Stimulated activated CD4-positive, alpha-beta T cell treated with anti-CD3 and anti-CD28 coated beads, Interleukin-2, amount 100 ng/mL, for 24 hours (primary cell): ENCODE data around the gene KRT7.

Experiments
- DNase-seq, 2 donors: peaks; one replicate each; pipeline ENCODE4 v3.0.0-alpha.2; 2020

KRT7 gene

DNA sequence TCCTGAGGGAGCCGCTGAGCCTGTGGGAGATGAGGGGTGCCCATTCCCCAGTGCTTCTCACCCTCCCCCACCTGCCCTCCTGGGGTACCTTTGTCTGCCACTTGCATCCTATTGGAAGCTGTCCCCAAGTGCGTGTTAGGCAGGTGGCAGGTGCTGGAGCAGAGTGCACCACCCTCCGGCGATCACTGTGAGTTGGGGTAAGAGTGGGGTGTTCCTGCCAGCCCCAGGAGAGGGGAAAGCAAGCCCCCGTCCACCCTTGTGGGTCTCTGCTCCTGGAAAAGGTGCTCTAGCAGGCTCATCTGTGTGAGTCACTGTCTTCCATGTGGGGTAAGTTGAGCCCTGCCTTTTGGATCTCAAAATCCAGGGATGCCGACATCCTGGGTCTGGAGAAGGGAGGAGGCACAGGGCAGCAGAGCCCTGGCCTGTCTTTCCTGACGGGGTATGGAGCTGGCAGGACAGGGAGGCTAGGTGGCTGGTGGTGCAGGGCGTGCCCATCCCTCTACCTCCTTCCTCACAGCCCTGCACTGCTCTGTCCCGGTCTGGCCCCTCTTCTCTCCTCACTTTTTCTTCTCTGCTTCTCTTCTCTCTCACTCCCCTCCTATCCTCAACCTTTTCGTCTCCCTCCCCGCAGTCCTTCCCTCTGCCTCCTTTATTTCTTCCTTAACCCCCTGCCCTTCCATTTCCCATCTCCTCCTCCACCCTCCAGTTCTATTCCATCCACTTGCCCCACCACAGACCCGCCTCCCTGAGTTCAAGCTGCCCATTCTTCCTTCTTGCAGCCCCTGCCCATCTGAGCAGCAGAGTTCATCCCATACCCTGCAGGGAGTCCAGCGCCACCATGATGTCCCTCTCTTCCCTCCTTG, 20.1 kb upstream of the KRT7 start:
- no peak for DNase-seq

DNA sequence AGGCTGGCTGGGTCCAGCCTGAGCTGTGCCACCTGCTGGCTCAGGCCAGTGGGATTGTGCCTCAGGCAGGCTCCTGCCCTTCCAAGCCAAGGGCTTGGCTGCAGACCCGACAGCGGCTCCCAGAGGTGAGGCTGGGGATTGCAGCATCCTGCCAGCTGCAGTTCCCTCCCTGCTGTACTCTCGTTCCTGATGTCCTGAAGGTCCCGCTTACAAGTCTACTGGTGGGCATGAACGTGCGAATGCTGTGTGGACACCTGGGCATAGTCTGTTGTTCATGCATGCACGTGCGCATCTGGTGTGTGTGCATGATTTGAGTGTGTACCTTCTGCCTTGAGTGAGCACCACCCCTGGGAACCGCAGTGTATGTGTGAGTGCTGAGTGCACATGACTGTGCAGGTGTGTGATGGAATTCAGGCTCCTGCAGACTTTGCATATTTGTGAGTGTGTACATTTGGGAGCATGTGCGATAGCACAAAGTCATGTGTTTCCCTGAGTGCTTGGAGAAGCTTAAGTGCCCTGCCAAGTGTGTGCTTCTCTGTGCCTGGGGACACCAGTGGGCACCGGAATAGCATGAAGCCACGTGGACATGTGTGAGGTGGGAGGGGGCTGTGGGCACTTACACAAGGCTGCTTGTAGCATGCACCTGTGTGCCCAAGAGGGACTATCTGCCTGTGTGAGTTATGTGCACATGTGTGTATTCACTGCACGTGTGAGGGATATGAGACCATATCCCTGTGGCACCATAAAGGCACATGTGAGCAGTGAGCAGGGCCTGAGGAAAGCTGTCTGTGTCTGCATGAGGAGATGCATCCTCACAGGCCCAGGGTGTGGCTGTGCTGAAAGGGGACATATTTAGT, 19.3 kb upstream of the KRT7 start:
- peak; percentile 65 to 73 for DNase-seq

DNA sequence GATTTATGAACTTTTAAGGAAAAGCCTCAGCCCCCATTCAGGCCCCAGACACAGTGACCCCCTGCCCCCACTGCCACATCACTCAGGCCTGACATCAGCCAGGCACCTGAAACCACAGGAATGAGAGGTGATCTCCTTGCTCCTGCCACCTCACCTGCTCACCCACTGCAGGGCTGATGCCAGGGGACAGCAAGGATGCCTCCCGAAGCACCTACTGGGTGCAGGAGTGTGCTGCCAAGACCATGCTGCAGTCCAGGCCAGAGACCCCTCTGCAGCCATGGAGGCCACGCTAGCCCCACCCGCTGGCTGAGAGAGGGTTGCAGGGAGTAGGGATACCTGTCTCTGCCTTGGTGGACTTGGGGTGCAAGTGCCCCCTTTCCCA, 18.6 kb upstream of the KRT7 start:
- no peak for DNase-seq

DNA sequence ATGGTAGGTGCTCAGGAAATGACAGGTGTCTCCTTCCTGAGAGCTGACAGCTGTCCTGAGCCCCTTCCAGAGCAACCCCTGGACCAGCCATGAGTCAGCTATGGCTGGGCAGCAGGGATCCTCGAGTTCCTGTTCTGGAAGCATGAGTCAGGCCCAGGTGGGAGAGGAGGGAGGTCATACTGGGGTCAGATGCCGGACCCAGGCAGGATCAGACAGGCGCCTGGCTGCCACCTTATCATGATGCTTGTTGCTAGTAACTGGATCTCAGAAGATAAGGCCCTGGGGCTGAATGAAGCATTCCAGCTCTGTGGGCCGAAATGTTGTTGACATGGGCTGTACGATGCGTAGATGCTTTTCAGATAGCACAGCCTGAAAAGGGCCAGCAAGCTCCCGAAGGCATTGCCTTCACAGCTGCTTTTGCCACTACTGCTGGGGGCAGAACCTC, 17.4 kb upstream of the KRT7 start:
- DNase-seq, result no peak

DNA sequence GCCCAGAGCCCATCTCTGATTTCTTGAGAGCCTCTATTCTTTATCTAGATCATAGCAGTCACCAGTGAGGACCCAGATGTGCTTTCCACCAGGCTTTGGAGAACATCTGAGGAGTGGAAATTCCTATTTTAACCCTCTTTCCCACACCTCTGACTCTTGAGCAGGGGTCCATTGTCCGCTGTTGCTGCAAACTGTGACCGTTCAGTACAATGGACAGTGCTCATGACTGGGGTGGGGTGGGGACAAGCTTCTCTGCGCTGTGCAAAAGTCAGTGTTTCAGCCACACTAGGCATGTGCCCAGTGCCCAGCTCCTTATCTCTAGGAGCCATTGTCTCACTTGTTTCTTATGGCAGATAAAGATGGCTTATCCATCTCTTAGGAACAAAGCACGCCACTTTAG, 16.9 kb upstream of the KRT7 start:
- DNase-seq, result no peak

DNA sequence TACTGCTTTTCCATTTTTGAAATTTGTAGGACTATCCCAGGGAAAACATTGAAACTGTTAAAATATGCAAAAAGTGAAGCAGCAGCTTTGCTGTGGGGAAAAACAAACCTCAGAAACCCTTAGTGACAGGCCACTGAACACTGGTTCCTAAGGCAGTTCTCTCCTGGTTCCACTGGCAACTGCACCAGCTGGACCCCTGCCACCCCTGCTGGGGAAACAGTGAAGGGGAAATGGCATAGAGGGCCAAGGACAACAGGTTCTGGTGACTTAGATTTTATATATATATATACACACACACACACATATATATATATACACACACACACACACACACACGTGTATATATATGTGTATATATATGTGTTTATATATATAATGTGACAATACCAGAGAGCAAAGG, 16.2 kb upstream of the KRT7 start:
- no peak for DNase-seq

DNA sequence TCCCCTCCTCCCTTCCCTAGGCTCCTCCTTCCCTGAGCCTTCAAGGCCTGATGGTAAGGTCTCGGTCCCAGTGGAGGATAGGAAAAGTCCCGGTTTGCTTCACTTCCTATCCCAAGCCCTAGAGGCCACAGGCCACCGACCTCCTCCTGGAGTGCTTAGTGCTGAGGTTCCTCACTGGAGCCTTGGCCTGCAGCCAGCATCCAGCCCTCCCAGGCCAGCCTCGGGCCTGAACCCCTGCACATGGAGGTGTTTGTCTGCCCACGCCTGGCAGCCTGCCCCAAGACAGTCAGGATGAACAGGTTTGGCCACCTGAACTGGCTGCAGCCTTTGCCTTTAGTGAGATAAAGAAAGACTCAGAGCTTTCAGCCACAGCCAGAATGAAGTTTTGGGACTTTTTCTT, 15.8 kb upstream of the KRT7 start:
- no peak for DNase-seq

DNA sequence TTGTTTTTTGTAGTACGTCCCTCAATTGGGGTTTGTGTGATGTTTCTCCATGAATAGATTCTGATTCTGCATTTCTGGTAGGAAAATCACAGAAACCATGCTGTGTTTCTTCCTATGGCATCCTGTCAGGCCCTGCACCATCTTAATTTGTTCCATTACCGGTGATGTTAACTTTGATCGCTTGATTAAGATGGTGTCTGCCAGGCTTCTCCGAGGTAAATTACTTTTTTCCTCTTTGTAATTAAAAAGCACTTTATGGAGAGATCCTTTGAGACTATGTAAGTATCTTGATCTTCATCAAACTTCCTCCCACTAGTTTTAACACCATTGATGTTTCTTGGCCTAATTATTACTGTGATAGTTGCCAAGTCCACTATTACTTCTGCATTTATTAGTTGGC, 15.0 kb upstream of the KRT7 start:
- DNase-seq, result no peak

DNA sequence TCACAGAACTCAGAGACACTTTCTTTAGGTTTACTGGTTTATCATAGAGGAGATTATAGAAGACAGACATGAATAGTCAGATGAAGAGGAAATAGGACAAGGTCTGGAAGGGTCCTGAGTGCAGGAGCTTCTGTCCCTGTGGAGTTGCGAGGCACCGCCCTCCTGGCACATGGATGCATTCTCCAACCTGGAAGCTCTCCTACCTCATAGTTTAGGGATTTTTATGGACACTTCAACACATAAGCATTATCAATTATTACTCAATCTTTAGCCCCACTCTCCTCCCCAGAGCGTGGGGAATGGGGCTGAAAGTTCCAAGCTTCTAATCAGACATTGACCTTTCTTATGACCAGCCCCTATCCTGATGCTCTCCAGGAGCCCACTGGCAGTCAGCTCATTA, 12.6 kb upstream of the KRT7 start:
- no peak for DNase-seq

DNA sequence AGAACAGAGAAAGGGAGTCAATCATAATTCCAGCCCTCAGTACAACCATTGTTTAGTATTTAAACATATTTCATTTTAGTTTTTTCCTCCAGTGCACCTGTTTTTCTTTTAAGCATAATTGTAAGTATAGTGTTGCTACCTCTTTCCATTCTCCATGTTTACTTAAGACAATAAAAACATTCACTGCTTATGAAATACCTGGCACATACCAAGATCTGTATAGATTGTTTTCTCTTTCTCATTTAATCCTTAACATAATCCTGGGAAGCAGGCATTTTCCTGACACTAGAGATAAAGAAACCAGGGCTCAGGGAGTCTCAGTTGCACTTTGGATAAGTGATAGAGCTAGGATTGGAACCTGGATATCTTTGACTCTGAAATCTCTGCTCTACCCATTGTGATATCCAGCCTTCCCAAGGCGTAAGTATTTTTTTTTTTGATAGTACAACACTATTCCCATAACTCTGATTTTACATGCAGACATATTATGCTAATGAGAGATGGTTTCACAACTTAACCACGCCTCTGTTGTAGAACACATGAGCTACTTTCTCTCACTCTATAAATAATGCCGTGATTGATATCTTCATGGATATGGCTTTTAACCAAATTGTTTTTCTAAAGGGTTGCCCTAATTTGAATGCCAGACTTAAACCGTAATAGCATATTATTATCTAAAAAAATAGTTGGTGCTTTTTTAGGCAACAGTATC, 11.8 kb upstream of the KRT7 start:
- DNase-seq, result no peak

DNA sequence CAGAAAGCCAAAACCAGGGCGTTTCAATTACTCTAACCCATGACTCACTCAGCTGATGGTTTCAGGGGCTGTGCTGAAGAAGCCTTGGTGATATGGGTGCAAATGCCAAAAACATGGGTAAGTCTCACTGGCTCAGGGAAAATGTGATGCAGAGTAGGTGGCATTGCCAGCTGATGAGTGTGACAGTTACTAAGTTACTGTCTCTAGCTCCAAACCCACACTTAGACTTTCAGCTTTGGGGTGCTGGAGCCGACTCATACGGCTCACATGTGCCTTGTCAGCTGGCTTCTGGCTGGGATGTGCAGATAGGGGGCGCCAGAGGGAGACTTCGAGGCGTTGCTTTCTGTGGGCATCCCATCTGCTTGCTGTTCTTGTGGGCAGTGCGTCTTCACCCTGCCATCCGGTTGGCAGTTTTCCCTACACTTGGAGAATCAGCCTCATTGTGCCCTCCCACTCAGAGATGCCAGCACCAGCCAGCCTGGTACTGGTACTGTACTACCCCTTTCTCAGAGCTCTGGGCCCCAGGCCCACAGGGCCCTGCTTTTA, 11.1 kb upstream of the KRT7 start:
- DNase-seq, result peak; percentile 81 to 87

DNA sequence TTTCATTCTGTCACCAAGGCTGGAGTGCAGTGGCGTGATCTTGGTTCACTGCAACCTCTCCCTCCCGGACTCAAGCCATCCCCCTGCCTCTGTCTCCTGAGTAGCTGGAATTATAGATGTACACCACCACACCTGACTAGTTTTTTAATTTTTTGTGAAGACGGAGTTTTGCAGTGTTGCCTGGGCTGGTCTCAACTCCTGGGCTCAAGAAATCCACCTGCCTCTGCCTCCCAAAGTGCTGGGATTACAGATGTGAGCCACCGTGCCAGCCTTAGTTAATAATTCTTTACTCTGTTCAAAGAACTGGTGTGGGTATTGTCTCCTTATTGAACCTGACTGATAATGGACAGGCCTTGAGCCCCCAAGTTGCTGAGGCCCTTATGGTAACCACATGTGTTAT, 10.4 kb upstream of the KRT7 start:
- no peak for DNase-seq

DNA sequence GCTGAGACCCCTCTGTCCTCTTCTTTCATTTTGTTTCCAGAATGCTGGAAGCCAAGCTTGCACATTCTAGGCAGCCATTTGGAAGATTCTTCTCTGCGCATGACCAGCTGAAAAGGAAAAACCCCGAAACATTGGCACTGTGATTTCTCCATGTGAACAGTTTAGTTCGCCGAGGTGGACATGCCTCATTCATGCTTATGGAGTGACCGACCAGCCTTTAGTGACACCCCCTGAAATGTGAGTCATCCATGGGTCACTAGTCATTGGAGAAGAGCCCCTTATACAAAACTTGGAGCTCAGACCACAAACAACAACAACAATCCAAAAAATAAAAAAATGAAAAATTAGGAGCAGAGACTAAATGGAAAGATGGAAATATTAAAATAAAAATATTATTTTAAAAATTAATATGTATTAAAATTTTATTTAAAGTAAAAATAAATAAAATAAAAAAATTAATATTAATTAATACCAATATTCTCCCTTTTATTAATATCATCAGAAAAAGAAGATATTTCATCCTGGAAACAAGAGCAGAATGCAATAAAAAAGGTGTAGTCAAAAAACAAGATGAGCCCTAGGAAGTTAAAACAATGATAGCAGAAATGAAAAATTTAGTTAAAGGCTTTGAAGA, 9.5 kb upstream of the KRT7 start:
- no peak for DNase-seq

DNA sequence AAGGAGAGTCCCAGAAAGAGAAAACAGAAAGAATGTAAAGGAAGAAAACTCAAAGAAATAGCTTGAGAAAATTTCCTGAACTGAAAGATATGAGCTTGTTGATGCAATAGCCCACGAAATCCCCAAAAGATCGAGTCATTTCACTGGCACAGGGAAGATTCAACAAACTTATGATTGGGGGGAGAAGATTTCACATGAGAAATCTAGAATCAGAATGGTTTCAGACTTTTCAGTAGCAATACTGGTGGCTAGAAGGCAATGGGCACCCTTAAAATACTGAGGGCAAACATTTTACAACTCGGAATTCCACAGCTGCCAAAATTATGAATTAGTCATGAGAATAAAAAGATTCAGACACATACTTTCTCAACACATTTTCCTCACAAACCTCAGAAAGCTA, 8.9 kb upstream of the KRT7 start:
- no peak for DNase-seq

DNA sequence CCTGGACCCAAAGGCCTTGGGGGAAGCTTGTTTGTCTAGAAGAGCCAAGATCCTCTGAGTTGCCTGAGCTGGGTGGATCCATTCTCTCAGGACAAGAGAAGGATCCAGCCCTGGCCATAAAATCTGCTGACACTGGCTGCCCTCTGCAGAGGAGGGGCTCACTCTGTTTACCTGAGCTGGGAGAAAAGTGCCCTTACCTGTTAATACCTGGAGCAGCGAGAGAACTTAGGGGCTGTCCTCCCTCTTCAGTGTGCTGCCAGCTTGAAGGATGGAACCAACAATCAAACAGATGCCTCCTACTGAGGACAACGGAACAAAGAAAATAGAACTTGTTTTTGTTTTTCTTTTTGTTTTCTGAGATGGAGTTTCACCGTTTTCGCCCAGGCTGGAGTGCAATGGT, 7.3 kb upstream of the KRT7 start:
- no peak for DNase-seq

DNA sequence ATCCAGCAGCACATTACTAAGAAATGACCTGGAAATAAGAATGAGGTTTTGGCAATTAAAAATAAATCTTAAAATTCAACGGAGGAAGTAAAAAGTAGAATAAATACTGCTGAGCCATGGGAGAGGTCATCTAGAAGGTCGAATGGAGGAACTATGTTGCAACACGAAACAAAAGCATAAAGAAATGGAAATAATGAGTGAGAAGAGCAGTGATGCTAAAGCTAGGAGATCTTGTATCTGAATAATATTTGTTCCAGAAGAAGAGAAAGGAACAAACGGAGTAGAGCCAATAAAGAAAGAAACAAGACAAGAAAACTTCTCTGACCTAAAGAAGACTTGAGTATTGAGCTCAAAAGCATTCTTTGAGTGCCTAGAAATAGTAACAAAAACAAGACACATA, 6.6 kb upstream of the KRT7 start:
- no peak for DNase-seq

DNA sequence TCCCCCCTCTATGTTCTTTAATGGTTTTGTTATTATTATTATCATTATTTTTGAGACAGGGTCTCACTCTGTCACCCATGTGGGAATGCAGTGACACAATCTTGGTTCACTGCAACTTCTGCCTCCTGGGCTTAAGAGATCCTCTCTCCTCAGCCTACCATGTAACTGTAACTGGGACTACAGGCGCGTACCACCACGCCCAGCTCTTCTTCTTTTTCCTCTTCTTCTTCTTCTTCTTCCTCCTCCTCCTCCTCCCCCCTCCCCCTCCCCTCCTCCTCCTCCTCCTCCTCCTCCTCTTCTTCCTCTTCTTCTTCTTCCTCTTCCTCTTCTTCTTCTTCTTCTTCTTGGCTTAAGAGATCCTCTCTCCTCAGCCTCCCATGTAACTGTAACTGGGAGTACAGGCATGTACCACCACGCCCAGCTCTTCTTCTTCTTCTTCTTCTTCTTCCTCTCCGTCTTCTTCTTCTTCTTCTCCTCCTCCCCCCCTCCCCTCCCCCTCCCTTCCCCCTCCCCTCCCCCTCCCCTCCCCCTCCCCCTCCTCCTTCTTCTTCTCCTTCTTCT, 5.4 kb upstream of the KRT7 start:
- DNase-seq, result no peak

DNA sequence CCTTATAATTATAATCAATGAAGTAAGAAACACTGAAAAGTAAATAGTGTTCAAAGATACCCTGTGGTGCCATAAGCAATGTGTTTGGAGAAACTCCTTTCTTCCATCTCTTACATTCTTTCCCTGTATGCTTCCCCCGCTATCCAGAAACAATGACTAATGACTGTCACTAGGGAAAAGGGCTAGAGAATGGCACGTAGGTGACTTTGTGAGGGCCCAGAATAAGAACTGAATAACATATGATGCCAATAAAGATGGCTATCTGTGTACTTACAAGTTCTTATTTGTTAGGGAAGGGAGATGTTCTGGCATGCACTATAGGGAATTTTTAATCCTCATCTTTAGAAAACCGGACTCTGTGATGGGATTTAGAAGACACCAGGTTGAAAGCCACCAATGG, 4.7 kb upstream of the KRT7 start:
- no peak for DNase-seq

DNA sequence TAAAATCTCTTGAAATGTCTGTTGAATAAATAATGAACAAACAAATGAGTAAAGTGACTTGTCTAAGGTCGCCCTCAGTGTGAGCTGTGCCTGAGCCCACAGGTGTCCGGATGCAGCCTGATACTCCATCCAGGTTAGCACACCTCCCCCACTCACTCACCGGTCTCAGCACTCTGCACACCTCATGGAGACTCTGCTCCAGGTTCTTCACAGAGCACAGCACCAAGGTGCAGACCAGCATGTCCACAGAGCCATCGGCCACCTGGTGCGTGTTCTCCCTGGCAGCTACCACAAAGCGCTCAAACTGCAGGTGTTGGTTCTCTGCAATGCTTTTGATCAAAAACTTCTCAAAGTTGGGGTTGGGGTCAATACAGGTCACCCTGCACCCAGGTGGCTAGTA, 4.1 kb upstream of the KRT7 start:
- DNase-seq, result no peak

DNA sequence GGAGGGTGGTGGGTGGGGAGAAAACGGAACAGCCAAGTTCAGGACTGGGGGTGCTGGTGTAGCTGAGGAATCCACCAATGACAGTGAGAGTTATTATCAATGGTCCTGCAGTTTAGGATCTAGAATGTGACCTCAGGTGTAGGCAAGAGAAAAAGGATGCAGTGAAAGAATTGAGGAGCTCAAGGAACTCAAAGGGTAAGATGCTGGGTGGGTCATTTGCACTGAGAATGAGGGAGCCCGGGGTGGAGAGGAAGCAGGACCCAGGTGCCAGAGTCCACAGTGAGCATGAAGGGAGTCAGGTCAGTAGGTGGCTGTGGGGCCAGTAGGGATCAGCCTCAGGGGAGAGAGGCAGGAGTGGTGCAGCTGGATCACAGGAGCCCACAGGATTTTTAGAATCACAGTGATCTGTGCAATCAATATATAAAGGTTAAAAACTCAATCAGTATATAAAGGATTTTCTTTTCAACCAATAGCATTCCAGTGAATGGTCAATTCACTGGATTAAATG, 3.2 kb upstream of the KRT7 start:
- DNase-seq, result no peak

DNA sequence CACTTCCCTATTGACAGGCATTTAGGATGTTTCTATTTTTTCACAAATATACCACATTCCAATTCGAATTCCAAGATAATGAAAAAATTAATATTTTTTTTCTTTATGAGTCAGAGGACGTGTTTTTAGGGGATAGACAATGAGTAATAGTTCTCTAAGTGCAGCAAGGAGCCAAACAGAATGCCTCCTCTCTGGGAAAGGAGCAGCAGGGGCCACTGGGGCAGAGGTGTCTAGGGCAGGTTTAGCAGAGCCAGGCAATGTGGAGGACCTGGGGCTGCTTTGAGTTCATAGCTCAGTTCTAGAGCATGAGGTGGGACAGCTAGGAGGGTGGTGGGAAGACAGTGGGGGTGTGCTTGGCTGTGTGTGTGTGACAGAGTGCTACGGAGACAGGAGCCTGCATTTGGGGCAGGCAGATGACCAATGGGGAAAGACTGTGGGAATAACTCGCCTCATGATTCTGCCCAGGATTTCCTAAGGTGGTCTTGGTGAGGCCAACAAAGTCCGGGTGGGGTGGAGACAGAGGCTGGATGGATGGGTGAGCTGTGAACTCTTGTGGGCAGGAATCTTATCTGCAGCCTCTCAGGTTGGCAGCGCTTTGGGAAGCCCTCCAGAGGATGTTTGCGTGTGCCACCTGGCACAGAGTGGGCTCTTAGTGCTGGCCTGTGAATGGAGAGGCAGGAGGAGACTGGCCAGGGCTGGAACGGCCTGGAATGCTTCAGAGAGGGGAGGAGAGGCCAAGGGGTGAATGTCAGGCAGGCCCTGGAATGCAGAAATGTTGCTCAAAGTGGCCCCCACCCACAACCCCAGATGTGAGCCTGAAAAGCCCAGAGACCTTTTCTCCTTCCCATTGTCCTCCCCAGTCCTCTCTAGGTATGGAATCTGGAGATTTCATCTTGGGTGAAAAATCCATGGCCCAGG, 2.4 kb upstream of the KRT7 start:
- no peak for DNase-seq
